HCT116 (cell line): ENCODE data around the gene ZNF112. TPM values are rescaled to one million over a fixed set of nuclear protein-coding genes. Genes with fewer than 3 reads are reported as not detected.

ENCODE experiments used
- ATAC-seq: fragments of 200-7000 bp; cut with Tn5 transposase; 2 replicates; pipeline ENCODE4 v1.9.1; 2020; ENCODE audit warnings: mild to moderate bottlenecking, moderate library complexity
- Bru-seq: library from RNA; stranded (reverse); fragments of 400-500 nt; gene quantifications from one replicate; lab custom pipeline; 2021; lab: Mats Ljungman, UMichigan
- BruChase-seq, 2 experiments: library from RNA; stranded (reverse); fragments of 400-500 nt; gene quantifications; one replicate each; lab custom pipeline; 2021; lab: Mats Ljungman, UMichigan
- BruUV-seq: library from RNA; stranded (reverse); fragments of 400-500 nt; replicated peaks from 2 replicates; lab custom pipeline; 2021; lab: Mats Ljungman, UMichigan
- CTCF ChIA-PET: fragments of 300-600 bp; sonication (Branson Sonifier 250); formaldehyde crosslinking; loops from one replicate; lab custom pipeline; 2021; ENCODE audit warnings: antibody characterized with exemption; lab: Charles Lee
- POLR2A ChIA-PET: fragments of 300-600, 350-600 bp; sonication (Branson Sonifier 250); formaldehyde crosslinking; loops from one replicate; lab custom pipeline; 2021; ENCODE audit warnings: antibody characterized with exemption; lab: Charles Lee
- RAD21 ChIA-PET, 2 experiments: fragments of 300-600 bp; sonication (Branson Sonifier 250); formaldehyde crosslinking; loops; one replicate each; lab custom pipeline; 2023; ENCODE audit warnings: low total read pairs in 2 of 2; ENCODE audit not compliant: uncharacterized antibody in 2 of 2, unreplicated experiment in 2 of 2, low non-redundant PET in 1 of 2; lab: Charles Lee
- DNase-seq: peaks from one replicate; pipeline ENCODE4 v3.0.0-alpha.2; 2010; ENCODE audit warnings: low read depth, low spot score
- H2AFZ ChIP-seq: fragments of 200-600 bp; shearing (Covaris generic), sonication (generic); 2 replicates; pipeline ENCODE4 v1.6.1; 2017; ENCODE audit warnings: low read depth, mixed run types, mixed read lengths, antibody characterized with exemption, low read length; ENCODE audit not compliant: poor library complexity, severe bottlenecking
- H3K27ac ChIP-seq: 2 replicates; pipeline ENCODE4 v1.5.1; 2012; ENCODE audit warnings: low read depth, low read length
- H3K27me3 ChIP-seq: fragments of 200-600 bp; sonication (generic); 2 replicates; pipeline ENCODE4 v1.6.1; 2016; ENCODE audit warnings: mixed run types, low read length, mixed read lengths; ENCODE audit not compliant: insufficient read depth
- H3K36me3 ChIP-seq, 2 experiments: fragments of 200-500 bp in 1 of 2; fragments of 200-600 bp in 1 of 2; sonication (Bioruptor generic) in 1 of 2; sonication (generic) in 1 of 2; 2 replicates each; pipeline versions ENCODE4 v1.5.1 to v1.6.1; 2014 to 2016; ENCODE audit warnings: low read length in 2 of 2, inconsistent platforms in 1 of 2, mixed read lengths in 1 of 2, mixed run types in 1 of 2; ENCODE audit not compliant: insufficient read depth in 2 of 2, control insufficient read depth in 1 of 2
- H3K4me1 ChIP-seq, 2 experiments: fragments of 200-600 bp in 1 of 2; sonication (generic) in 1 of 2; 2 replicates each; pipeline versions ENCODE4 v1.5.1 to v1.6.1; 2012 to 2017; ENCODE audit warnings: low read length in 2 of 2, inconsistent platforms in 1 of 2, mild to moderate bottlenecking in 1 of 2, mixed read lengths in 1 of 2, mixed run types in 1 of 2, moderate library complexity in 1 of 2; ENCODE audit not compliant: insufficient read depth in 2 of 2, control insufficient read depth in 1 of 2
- H3K4me2 ChIP-seq: fragments of 200-600 bp; sonication (generic); 2 replicates; pipeline ENCODE4 v1.6.1; 2017; ENCODE audit warnings: mixed run types, low read length, mixed read lengths
- H3K4me3 ChIP-seq, 2 experiments: fragments of 200-600 bp in 1 of 2; sonication (generic) in 1 of 2; replicated peaks in 1 of 2; 2 replicates each; pipeline ENCODE4 v1.5.1; 2011 to 2016; ENCODE audit warnings: low read length in 2 of 2, control low read depth in 1 of 2, low read depth in 1 of 2, mild to moderate bottlenecking in 1 of 2, mixed read lengths in 1 of 2, mixed run types in 1 of 2
- H3K79me2 ChIP-seq: fragments of 200-600 bp; sonication (generic); 2 replicates; pipeline ENCODE4 v1.6.1; 2017; ENCODE audit warnings: mild to moderate bottlenecking, mixed run types, low read length, moderate library complexity, mixed read lengths; ENCODE audit not compliant: insufficient read depth
- H3K9ac ChIP-seq: fragments of 200-600 bp; sonication (generic); 2 replicates; pipeline ENCODE4 v1.6.1; 2016; ENCODE audit warnings: low read length, mixed read lengths
- H3K9me2 ChIP-seq: fragments of 200-600 bp; sonication (generic), shearing (Covaris generic); 2 replicates; pipeline ENCODE4 v1.6.1; 2017; ENCODE audit warnings: mixed run types, mild to moderate bottlenecking, moderate library complexity; ENCODE audit not compliant: insufficient read depth
- H3K9me3 ChIP-seq, 2 experiments: fragments of 200-500 bp in 1 of 2; fragments of 200-600 bp in 1 of 2; sonication (Bioruptor generic) in 1 of 2; sonication (generic) in 1 of 2; 2 replicates each; pipeline ENCODE4 v1.6.1; 2014 to 2017; ENCODE audit warnings: low read length in 2 of 2, mixed read lengths in 2 of 2, inconsistent platforms in 1 of 2, low read depth in 1 of 2, mild to moderate bottlenecking in 1 of 2, mixed run types in 1 of 2, moderate library complexity in 1 of 2; ENCODE audit not compliant: control insufficient read depth in 1 of 2, insufficient read depth in 1 of 2
- H4K20me1 ChIP-seq: fragments of 200-600 bp; sonication (generic), shearing (Covaris generic); 2 replicates; pipeline ENCODE4 v1.6.1; 2017; ENCODE audit warnings: mixed run types, mild to moderate bottlenecking, moderate library complexity; ENCODE audit not compliant: insufficient read depth
- CBX3 ChIP-seq: IDR thresholded peaks from 2 replicates; pipeline ENCODE4 v1.6.1; 2012; ENCODE audit warnings: low read depth
- ELF1 ChIP-seq: IDR thresholded peaks from 2 replicates; pipeline ENCODE4 v1.6.1; 2012; ENCODE audit warnings: low read depth, borderline replicate concordance
- EZH2 ChIP-seq: fragments of 200-600 bp; sonication (generic); IDR thresholded peaks from 2 replicates; pipeline ENCODE4 v1.6.1; 2017; ENCODE audit warnings: antibody characterized with exemption, mixed run types
- FOSL1 ChIP-seq: IDR thresholded peaks from 2 replicates; pipeline ENCODE4 v1.6.1; 2012; ENCODE audit warnings: low read depth
- POLR2A ChIP-seq: IDR thresholded peaks from 2 replicates; pipeline ENCODE4 v1.7.0; 2011; ENCODE audit warnings: borderline replicate concordance; ENCODE audit not compliant: insufficient read depth, insufficient read length; ENCODE audit errors: extremely low read depth
- POLR2AphosphoS5 ChIP-seq: IDR thresholded peaks from 2 replicates; pipeline ENCODE4 v1.6.1; 2011; ENCODE audit warnings: mild to moderate bottlenecking, low read depth, low read length, moderate library complexity
- ZBTB33 ChIP-seq: IDR thresholded peaks from 2 replicates; pipeline ENCODE4 v1.6.1; 2011; ENCODE audit warnings: mild to moderate bottlenecking, low read length, moderate library complexity; ENCODE audit not compliant: insufficient replicate concordance; ENCODE audit errors: extremely low read depth
- ZFX ChIP-seq: fragments of 450-650 bp; IDR thresholded peaks from 2 replicates; pipeline ENCODE4 v1.6.1; 2017
- ZNF274 ChIP-seq: fragments of 200-500 bp; sonication (Bioruptor generic); IDR thresholded peaks from 2 replicates; pipeline ENCODE4 v1.6.1; 2014; ENCODE audit warnings: mild to moderate bottlenecking, low read depth, low read length, inconsistent platforms
- intact Hi-C: fragments of 100-400 bp; cut with micrococcal nuclease; formaldehyde crosslinking; loops from 2 replicates; pipeline ENCODE4 v1.10.0; 2022
- long read RNA-seq: library from polyadenylated mRNA; unstranded; transcript quantifications from one replicate; pipeline ENCODE4 v2.0.0, GENCODE V29; 2021; ENCODE audit not compliant: unreplicated experiment
- polyA plus RNA-seq: library from polyadenylated mRNA; unstranded; fragments of >200 nt; gene quantifications from 2 replicates; pipeline ENCODE4 v1.2.1, GENCODE V29; 2012; ENCODE audit warnings: missing spikeins
- total RNA-seq: library from RNA; stranded (reverse); gene quantifications from one replicate; pipeline ENCODE4 v1.2.1, GENCODE V29; 2021; ENCODE audit not compliant: unreplicated experiment
- TF ChIP-seq, protein P1 (sequence below): IDR thresholded peaks from 2 replicates; pipeline ENCODE4 v1.6.1; 2012; ENCODE audit warnings: low read depth

Gene ZNF112
- total RNA-seq (3.6 TPM), Bru-seq, nascent RNA (percentile 64 among the genes with signal in this experiment), BruChase-seq, experiment 1, labeled RNA remaining after a 6-hour chase (percentile 59 among the genes with signal in this experiment), BruChase-seq, experiment 2, labeled RNA remaining after a 2-hour chase (percentile 86 among the genes with signal in this experiment)
- 0.55 and 1.1 TPM in 2 replicates for polyA plus RNA-seq
- long read RNA-seq, partial matches to known transcripts: 0 of 7 reads
- long read RNA-seq, other reads (novel, unspliced or antisense): 1 of 7 reads

DNA sequence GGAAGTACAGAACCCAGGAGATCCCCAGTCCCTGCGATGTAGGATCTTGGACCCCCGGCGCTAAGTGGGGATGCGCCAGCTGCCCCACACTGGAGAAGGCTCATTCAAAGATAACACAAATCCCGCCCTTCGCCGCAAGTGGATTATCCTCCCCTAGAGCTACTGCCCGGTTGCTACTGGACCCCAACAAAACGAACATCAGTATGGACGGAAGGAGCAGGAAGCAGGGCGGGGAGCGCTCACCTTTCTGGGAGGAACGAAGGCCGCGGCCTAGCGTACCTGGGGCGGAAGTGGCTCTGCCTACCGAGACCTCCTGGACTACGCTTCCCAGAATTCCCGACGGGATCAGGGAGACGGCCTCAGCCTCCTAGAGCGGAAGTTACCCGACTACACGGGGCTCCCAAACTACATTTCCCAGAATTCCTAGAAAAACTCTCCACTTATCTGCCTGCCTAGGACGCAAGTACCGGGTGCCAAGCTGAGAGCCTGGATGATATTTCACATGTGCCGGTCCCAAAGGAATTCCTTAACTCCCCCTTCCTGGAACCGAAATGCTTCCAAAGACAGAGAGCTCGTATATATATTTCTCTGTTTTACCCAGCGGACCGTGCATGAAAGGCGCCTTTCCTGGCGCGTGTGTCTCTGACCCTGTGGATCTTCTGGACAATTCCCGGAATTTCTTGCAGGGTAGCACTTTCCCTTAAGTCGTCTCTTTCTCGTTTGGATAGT is at the start of gene ZNF112:
Gene ZNF112, minus strand, starts transcription at position 298 of the 729 bp plus-strand sequence. CDS start 16,141 bp downstream, outside the sequence.
- POLR2A ChIA-PET: no interaction called here
- H3K27ac ChIP-seq: no peak within 1 kb of the TSS
- no peaks in the 10 kb centered on the region for H3K9me3 ChIP-seq
- peak within 1 kb of the TSS; percentile 60 for H3K9ac ChIP-seq
- no peaks in the 10 kb centered on the region for H4K20me1 ChIP-seq
- TF ChIP-seq POLR2A: peak; percentile 46
- peak; percentile 82 for TF ChIP-seq ELF1
- TF ChIP-seq EZH2: no peak
- TF ChIP-seq ZFX: peak; percentile 82
- peak; percentile 82 for TF ChIP-seq POLR2AphosphoS5
- TF ChIP-seq, all 23 proteins: peak for 4
- no peaks in the 10 kb centered on the region for H3K27me3 ChIP-seq
- no peaks in the 10 kb centered on the region for H3K36me3 ChIP-seq
- peak within 1 kb of the TSS; percentile 95 for H2AFZ ChIP-seq
- H3K79me2 ChIP-seq: no peaks in the 10 kb centered on the region
- intact Hi-C loops: loop anchor here (1.0 to 10.0 kb wide), 2 partner anchors 51 to 262 kb away; partner anchors contain the start of genes ZNF224 and ZNF235
- no peaks in the 10 kb centered on the region for H3K9me2 ChIP-seq
- ChIA-PET CTCF (no interaction called here), RAD21 (no interaction called here)
- ATAC-seq (peak; percentile 100), DNase-seq (peak; percentile 90)
- H3K4me1 ChIP-seq: peaks cover 0 to 3% of the 10 kb centered on the region in 2 experiments; a peak in 2 of 4 replicates
- no TSS peak for BruUV-seq
- H3K4me3 ChIP-seq: peak within 1 kb of the TSS; percentile 70 to 80
- H3K4me2 ChIP-seq: peak within 1 kb of the TSS; percentile 83

DNA sequence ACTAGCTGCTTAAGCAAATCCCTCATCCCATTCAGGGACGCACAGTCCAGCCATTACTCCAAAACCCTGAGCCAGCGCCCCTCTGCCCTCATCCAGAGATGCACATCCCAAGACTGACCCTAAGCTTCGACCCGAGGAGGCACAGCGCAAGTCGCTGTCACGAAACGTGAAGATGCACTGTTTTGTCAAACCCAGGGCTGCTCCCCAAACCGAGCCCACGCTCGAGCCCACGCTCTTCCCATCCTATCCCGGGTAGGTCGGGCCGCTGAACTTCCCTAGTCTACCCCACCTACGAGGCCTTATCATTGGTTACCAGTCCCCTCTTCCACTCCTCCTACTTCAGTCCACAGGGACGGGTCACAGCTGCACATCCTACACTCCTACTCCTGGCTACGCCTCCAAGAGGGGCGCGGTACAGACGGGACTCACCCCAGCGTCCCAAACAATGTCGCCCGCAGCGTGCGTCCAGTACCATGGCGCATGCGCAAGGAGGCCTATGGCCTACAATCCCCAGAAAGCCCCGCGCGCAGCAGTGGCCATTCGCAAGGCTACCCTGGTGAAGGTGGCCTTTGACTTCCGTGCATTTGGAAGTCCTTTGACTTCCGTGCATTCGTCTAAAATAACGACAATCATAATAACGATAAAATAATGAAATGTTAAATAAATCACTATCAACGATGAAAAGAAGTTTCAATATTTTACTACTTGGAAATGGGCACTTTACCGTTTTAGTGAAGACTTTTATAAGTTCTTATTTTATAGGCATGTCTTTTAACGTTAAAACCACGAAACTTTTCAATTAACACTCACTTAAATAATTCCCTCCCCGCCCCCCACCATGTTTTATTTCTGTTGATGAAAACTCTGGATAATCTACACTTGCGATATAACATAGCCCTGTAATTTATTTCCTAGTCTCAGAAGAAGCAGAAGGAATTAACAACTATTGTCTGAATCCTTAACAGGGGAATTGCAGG is 44.9 kb upstream of the ZNF112 start, which contains the start of gene ZNF285:
Gene ZNF285, minus strand, starts transcription at position 470 of the 977 bp plus-strand sequence. CDS start 4,395 bp downstream, outside the sequence.
- DNase-seq (no peak), ATAC-seq (no peak)
- Histone ChIP-seq H2AFZ (no peak within 1 kb of the TSS), H3K27ac (no peak within 1 kb of the TSS), H3K4me3 (no peak within 1 kb of the TSS), H3K79me2 (no peaks in the 10 kb centered on the region), H3K27me3 (no peaks in the 10 kb centered on the region), H3K9me3 (no peaks in the 10 kb centered on the region), H3K4me2 (no peak within 1 kb of the TSS), H4K20me1 (no peaks in the 10 kb centered on the region), H3K9me2 (no peaks in the 10 kb centered on the region), H3K4me1 (no peaks in the 10 kb centered on the region), H3K9ac (no peak within 1 kb of the TSS), H3K36me3 (no peaks in the 10 kb centered on the region)
- BruUV-seq: no TSS peak
- CTCF ChIA-PET: no interaction called here
- RAD21 ChIA-PET: no interaction called here
- POLR2A ChIA-PET: no interaction called here
- intact Hi-C loops: no loop called here
- TF ChIP-seq, protein P1, sequence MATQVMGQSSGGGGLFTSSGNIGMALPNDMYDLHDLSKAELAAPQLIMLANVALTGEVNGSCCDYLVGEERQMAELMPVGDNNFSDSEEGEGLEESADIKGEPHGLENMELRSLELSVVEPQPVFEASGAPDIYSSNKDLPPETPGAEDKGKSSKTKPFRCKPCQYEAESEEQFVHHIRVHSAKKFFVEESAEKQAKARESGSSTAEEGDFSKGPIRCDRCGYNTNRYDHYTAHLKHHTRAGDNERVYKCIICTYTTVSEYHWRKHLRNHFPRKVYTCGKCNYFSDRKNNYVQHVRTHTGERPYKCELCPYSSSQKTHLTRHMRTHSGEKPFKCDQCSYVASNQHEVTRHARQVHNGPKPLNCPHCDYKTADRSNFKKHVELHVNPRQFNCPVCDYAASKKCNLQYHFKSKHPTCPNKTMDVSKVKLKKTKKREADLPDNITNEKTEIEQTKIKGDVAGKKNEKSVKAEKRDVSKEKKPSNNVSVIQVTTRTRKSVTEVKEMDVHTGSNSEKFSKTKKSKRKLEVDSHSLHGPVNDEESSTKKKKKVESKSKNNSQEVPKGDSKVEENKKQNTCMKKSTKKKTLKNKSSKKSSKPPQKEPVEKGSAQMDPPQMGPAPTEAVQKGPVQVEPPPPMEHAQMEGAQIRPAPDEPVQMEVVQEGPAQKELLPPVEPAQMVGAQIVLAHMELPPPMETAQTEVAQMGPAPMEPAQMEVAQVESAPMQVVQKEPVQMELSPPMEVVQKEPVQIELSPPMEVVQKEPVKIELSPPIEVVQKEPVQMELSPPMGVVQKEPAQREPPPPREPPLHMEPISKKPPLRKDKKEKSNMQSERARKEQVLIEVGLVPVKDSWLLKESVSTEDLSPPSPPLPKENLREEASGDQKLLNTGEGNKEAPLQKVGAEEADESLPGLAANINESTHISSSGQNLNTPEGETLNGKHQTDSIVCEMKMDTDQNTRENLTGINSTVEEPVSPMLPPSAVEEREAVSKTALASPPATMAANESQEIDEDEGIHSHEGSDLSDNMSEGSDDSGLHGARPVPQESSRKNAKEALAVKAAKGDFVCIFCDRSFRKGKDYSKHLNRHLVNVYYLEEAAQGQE: no peak
- TF ChIP-seq ELF1 (no peak), CBX3 (no peak), FOSL1 (no peak), ZBTB33 (no peak), ZNF274 (no peak)
